LNCAP (cell line): ENCODE results near the gene SNTA1.

Experiments
- TF ChIP-seq, protein P1 (sequence below): fragments of 450-650 bp; IDR thresholded peaks from 2 replicates; pipeline ENCODE4 v1.5.1; 2017; ENCODE audit warnings: mild to moderate bottlenecking

SNTA1 gene

DNA sequence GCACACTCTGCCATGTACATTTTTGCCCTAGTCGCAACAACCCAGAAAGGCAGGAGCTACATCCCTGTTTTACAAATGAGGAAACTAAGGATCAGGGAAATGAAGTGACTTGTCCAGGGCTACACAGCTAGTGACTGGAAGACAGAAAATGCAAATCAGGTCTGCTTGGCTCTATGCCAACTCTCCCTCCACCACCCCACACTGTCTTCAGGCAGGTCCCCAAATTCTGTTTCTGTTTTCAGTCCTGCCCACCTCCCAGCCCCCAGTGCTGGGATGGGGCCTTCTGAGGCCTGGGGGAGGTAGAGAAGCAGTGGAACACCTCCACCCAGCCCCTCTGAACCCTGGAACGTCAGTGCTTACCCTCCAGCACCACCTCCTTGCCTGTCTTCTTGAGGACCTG, 5.1 kb downstream of the SNTA1 start:
- TF ChIP-seq, protein P1, sequence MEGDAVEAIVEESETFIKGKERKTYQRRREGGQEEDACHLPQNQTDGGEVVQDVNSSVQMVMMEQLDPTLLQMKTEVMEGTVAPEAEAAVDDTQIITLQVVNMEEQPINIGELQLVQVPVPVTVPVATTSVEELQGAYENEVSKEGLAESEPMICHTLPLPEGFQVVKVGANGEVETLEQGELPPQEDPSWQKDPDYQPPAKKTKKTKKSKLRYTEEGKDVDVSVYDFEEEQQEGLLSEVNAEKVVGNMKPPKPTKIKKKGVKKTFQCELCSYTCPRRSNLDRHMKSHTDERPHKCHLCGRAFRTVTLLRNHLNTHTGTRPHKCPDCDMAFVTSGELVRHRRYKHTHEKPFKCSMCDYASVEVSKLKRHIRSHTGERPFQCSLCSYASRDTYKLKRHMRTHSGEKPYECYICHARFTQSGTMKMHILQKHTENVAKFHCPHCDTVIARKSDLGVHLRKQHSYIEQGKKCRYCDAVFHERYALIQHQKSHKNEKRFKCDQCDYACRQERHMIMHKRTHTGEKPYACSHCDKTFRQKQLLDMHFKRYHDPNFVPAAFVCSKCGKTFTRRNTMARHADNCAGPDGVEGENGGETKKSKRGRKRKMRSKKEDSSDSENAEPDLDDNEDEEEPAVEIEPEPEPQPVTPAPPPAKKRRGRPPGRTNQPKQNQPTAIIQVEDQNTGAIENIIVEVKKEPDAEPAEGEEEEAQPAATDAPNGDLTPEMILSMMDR, result no peak

DNA sequence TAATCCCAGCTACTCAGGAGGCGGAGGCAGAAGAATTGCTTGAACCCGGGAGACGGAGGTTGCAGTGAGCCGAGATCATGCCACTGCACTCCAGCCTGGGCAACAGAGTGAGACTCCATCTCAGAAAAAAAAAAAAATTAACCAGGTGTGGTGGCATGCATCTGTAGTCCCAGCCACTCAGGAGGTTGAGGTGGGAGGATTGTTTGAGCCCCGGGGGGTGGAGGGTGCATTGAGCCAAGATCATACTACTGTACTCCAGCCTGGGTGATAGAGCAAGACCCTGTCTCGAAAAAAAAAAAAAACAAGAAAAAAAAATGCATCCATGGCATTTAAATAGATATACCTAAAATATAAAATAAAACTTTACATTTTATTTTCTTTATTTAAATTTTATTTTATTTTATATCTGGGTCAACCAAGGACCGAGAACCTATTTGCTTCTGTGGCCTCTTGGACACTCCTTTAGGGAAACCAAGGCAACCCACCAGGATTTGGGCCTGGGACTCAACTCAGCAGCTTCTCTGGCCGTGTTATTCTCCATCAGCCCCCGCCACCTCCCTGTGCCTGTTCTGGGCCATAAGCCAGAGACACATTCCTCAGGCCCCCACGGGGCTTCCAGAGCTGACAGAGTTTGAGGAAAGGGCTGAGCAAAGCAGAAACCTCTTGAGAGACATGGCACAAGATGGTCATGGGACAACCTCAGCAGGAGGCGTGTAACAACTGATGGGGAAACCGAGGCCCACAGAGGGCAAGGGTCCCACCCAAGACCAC, 6.2 kb downstream of the SNTA1 start:
- TF ChIP-seq, protein P1, result no peak

DNA sequence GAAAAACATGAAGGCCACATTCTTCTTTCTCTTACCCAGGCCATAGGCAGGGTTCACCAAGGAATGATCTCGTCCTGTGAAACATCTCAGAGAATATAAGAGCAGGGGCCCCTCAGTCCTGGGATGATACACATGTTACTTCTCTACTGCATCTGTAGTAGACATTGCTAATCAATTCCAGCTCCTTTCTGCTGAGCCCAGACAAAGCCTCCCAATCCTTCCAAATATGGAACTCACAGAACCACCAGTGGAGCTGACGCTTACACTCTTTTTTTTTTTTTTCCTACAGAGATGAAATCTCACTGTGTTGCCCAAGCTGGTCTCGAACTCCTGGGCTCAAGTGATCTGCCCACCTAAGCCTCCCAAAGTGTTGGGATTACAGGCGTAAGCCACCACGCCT, 9.1 kb downstream of the SNTA1 start:
- TF ChIP-seq, protein P1, result no peak

DNA sequence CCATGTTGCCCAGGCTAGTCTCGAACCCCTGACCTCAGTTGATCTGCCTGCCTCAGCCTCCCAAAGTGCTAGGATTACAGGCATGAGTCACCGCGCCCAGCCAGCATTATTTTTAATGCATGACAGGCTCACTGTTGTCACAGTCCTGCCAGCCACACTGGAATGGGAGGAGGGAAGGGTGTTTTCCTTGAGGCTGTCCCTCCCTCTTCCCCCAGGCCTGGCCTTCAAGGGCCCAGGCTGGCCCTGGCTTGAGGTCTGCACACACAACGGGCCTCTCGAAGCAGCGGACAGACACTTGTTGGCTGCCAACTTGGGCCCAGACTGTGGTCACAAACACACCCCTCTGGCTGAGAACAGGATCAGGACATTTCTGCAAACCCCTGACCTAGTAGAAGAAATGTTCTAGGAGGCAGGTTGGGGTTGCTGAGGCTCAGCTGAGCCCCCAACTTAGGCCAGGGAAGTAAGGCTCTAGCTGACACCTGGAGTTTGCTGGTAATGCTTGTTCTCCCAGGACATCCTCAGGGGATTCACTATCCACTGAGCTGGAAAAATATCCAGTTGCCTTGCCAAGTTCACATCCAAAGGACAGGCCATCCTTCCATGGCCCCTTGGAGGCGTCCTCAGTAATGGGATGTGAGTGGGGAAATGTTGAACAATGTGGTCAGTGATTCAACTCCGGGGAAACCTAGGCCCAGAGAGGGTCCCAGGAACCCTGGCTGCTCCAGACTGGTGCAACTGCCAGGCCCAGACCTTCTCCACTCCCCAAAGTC, 9.9 kb downstream of the SNTA1 start:
- TF ChIP-seq, protein P1, result no peak

DNA sequence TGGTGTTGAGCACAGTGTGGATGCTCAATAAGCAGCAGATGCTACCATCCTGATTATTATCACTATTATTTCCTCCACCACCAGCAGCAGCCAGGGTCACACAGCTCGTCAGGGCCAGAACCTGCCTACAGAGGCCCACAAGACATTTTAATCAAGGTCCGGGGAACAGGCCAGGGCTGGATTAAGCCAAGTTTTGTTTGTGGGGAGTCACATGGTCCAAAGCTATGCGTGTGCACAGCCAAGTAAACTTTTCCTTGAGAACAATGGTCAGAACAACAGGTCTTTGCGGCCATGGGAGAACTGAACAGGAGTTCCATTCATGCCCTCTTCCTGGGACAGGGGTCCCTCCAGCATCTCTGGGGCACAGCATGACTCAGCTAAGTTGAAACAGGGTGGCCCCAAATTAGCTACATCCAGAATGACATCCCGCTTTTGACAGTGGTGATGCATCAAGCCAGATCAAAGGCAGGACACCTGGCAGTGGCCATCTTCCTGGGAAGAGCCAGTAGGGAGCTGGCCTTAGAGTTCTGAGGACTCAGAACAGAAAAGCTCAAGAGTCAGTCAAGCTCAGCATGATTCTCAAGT, 11.7 kb downstream of the SNTA1 start:
- TF ChIP-seq, protein P1, result no peak

DNA sequence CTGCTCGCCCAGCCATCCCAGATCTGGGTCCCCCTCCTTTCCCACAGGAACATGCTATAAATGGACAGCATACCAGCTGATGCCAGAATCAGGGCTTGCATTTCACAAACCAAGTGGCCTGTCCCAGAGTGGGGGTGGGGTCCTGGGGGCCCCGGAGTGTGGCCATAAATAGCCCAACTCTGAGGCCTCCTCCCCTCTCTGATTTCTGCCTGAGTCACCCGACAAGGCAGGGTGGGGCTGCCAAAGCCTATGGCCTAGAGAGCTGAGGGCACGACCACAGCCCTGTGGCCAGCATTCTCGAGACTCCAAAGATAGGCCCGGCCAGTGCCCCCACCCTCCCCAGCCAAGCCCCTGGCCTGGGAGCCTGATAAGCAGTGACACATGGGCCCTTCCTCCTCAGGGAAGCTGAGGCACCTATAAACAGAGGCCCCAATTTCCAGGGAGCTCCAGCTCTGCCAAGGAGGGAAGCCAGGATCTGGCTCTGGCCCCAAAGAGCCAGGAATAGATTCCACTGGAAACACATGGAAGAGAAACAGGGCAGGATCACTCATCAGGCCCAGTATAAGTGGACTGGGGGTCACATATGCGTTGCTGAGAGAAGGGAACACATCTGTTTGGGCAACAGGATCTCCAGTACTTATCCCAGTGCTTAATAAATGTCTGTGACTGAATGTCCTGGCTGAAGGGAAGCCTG, 20.3 kb downstream of the SNTA1 start:
- TF ChIP-seq, protein P1, result no peak
